Stimulated activated CD8-positive, alpha-beta memory T cell treated with anti-CD3 and anti-CD28 coated beads, Interleukin-12 subunit alpha, Interleukin-12 subunit beta, amount 100 ng/mL, for 4 hours (primary cell): ENCODE data around the gene EPHA8.

ENCODE experiments used
- DNase-seq: peaks from one replicate; pipeline ENCODE4 v3.0.0-alpha.2; 2020; ENCODE audit warnings: low read depth

EPHA8 gene

GRCh38 chr1:22562584-22563583 is at the start of gene EPHA8:
TSS of gene EPHA8 (plus strand) at chr1:22563489. CDS start at chr1:22563636, 147 bp downstream.
- no peak for DNase-seq

GRCh38 chr1:22516906-22517571 is 46.2 kb upstream of the EPHA8 start:
- DNase-seq, result no peak

- no peak for DNase-seq
These were observed 45.3 kb upstream of the EPHA8 start for GRCh38 chr1:22517956-22518355.

- DNase-seq, result no peak
These were observed 44.9 kb upstream of the EPHA8 start for GRCh38 chr1:22518379-22518778.

GRCh38 chr1:22520871-22521270 is 42.4 kb upstream of the EPHA8 start:
- DNase-seq, result no peak

- DNase-seq, result no peak
These were observed 41.6 kb upstream of the EPHA8 start for GRCh38 chr1:22521692-22522091.

GRCh38 chr1:22522221-22522743 is 41.0 kb upstream of the EPHA8 start:
- no peak for DNase-seq

- no peak for DNase-seq
These were observed 38.8 kb upstream of the EPHA8 start for GRCh38 chr1:22524481-22524880.

- no peak for DNase-seq
These were observed 38.1 kb upstream of the EPHA8 start for GRCh38 chr1:22525211-22525610.

- no peak for DNase-seq
These were observed 37.6 kb upstream of the EPHA8 start for GRCh38 chr1:22525646-22526045.

GRCh38 chr1:22526098-22526497 is 37.2 kb upstream of the EPHA8 start:
- no peak for DNase-seq

GRCh38 chr1:22526677-22527076 is 36.6 kb upstream of the EPHA8 start:
- no peak for DNase-seq

- no peak for DNase-seq
These were observed 36.2 kb upstream of the EPHA8 start for GRCh38 chr1:22527122-22527521.

GRCh38 chr1:22527555-22528296 is 35.6 kb upstream of the EPHA8 start:
- no peak for DNase-seq

GRCh38 chr1:22528451-22528850 is 34.8 kb upstream of the EPHA8 start:
- DNase-seq, result no peak

GRCh38 chr1:22529901-22530621 is 33.2 kb upstream of the EPHA8 start:
- DNase-seq, result no peak

GRCh38 chr1:22530715-22531114 is 32.6 kb upstream of the EPHA8 start:
- DNase-seq, result no peak

GRCh38 chr1:22531251-22531650 is 32.0 kb upstream of the EPHA8 start:
- DNase-seq, result no peak

GRCh38 chr1:22533244-22533895 is 29.9 kb upstream of the EPHA8 start:
- no peak for DNase-seq

- no peak for DNase-seq
These were observed 28.3 kb upstream of the EPHA8 start for GRCh38 chr1:22534951-22535350.

- no peak for DNase-seq
These were observed 27.9 kb upstream of the EPHA8 start for GRCh38 chr1:22535399-22535798.
